Stimulated activated CD8-positive, alpha-beta memory T cell treated with anti-CD3 and anti-CD28 coated beads, Interleukin-4, amount 100 ng/mL, for 24 hours (primary cell): ENCODE results near the gene EMX1.

ENCODE experiments used
- DNase-seq: peaks from one replicate; pipeline ENCODE4 v3.0.0-alpha.2; 2020; ENCODE audit warnings: low read depth

EMX1 gene

DNA sequence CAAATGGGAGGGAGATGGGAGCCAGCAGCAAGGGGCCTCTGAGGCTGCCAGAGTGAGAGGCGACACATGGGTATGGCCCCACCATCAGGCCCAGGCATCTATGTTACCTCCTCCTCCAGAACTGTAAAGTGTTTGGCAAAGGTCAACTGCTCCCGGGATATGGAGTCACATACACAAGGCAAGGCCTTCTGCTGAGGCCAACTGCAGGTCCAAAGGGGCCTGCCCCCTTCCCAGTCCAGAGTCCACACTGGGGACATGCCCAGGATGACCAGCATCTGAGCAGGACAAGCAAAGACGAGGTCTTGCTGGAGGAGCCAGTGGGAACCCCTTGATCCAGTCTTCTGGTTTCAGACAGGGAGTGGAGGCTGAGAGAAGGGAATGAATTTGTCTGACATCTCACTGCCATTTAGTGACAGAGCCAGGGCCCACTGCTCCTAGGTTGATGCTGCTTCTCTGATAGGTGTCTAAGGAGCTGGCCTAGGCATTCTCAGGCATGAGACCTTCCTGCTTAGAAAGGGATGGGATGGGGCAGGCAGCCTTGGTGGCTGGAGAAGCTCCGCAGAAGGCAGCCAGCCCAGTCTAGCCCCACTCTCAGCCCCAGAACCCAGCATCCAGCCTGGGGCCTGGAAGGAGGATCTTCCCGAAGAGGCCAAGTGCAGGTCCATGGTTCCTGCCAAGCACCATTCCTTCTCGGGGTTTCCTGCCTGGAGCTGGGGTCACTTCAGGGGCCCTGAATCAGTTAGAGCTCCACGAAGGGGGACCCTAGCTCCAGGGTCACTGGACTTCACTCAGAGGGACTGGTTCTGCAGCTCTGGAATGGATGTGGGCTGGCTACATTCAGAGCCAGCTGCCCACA lies 26.4 kb downstream of the EMX1 start:
- DNase-seq = no peak

DNA sequence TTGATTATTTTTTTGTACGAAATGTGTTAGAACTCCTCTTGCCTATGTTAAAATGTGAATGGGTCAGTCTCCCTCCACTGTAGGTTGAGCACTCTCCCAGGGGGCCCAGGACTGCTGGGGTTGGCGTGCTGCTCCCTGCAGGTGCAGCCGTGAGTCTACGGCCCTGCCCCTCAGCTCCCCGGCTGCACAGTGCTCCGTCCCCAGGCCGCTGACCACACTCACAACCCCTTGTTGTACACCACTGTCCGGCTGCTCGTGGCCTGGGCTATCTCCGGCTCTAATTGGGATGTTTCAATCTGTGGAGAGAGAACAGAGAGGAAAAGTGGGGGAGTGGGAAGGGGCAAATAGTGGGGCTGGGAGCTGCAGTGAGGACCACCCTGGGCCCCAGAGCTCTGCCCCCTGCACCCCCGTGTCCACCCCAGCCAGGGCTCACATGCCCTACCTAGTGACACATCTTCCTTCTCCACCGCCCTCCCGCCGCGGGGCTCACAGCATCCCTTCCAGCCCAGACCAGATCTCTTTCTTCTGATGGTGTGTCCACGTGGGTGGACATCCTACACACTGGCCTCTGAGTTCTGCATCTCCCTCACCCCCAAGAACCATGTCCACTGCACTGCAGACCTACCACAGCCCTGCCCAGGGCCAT lies 27.6 kb downstream of the EMX1 start:
- DNase-seq = no peak

DNA sequence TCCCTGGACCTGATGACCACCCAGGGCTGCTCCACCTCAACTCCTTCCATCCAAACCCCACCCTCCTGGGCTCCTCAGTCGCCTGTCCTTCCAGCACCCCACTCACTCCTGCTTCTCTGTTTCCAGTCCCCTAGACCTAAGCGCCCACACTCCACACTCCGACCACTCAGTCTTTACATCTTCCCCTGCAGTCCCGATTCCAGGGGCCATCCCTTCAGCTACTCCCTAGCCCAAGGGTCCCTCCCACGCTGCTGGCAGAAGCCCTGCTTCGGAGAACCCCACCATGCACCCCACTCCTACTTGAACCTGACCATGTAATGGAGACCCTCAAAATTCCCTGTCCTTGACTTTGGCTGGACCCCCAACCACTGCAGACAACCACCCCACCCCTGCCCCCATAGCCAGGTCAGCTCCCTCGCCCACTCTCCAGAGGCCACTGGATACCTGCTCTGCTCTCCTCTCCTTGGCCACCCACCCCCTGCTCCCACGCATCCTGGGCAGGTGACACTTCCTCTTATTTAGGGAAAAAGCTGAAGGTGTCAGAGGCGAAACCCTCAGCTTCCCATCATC lies 28.2 kb downstream of the EMX1 start:
- DNase-seq = no peak

DNA sequence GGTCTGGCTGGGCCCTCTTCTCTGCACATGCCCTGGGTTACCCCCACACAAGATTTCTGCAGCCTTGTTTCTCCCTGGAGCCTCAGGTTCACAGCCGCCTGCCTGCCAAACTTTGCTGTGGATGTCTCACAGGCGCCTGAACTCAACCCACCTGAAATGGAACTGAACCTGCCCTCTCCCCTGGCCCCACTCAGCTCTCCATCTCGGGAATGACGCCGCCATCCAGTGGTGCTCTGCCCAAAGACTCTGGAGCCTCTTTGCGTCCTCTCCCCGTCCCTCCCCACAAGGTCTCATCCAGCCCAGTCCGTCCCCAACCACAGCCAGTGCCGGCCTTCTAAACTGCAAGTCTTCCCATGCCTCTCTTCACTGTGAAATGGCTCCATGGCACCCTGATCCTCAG lies 29.1 kb downstream of the EMX1 start:
- DNase-seq = no peak

DNA sequence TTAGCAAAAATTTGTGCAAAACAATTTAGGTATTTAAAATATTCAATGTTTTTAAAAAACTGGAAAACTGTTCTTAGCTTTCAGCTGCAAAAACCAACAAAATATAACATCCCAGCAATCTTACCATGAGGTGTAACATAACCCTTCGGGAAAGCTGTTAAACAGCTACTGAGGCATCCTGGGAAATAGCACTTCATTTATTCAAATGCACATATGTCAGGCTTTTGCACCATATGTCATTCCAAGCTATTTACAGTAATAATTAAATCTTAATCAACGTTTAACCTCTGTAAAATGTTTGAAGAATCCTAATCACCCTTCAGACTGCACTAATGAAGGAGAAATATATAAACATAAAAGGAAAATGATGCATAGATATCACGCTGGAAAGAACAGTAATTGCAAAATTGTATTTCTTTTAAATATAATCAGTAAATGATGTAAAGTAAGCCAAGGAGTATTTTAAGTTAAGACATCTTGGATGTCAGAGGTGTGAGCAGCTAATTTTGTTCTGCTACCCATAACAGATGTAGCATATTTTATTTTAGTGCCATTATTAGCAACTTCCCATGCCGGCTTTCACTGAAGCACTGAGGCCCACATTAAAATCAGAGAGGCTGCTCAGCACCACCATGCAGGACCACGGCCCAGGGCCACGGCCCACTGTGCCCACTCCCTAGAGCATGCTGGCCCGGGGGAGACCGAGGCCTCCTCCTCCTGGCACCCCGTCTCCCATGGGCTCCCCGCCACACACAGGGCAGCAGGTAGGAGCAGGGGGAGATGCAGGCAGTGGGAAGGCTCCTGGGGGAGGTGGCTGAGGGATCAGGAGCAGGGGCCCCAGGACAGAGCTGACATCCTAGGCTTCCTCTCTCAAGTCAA lies 30.9 kb downstream of the EMX1 start:
- DNase-seq = no peak

DNA sequence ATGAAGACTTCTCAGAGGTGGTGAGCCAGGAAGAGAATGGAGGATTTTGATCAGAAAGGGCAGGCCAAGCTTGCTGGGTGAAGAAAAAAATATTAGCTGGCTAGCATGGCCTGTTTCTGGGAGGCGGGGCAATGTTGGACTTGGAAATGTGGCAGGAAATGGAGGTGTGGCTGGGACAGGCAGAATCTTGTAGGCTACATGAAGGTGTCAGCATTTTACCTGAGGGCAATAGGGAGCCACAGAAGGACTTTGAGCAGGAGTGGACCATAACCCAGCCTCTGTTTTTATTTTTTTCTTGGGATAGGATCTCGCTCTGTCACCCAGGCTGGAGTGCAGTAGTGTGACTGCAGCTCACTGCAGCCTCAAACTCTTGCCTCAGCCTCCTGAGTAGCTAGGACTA lies 31.7 kb downstream of the EMX1 start:
- no peak for DNase-seq

DNA sequence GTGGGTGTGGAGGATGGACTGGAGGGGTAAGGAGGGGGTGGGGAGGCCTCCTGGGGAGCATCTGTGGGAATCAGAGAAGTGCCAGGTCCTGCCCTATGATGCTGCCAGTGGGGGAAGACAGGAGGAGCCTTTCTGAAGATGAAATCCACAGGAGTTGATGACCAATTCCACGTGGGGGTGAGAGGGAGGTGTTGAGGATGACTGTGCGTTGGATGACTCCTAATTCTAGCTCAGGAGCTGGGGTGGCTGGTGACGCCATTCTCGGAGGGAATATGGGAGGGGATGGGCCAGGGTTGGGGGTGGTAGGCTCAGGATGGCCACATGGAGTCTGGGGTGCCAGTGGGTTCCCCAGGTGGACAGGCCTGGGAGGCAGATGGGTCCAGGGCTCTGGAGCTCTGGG lies 32.3 kb downstream of the EMX1 start:
- no peak for DNase-seq

DNA sequence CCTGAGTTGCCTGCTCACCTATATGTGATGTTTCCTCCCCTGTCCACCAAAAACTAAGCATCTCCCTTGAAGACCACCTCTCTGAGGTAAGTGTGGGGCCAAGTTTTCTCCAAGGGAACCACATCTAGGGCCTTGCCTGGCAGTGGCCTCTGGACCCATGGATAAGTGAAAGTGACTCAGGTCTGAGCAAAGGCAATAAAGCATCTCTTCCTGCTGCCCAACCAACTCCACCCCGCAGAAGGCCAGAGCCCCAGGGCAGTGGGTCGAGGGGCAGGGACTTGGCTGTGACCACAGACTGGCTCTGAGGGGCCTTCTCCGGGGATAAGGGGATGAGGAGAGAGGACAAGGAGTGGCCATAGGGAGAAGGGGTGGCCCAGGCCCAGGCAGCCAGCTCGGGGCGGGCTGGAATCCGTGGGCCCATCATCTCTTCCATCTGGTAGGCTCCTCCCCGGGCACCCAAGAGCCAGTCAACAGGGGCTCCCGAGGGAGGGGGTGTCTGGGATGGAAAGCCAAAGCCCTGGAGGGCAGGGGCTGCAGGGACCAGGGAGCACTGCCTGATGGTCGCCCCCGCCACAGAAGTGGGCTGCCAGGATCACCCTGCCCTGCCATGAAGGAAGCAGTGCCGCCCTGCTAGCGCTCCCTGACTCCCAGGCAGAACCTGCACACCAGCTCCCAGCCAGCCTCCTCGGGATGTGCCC lies 33.4 kb downstream of the EMX1 start:
- DNase-seq = no peak

DNA sequence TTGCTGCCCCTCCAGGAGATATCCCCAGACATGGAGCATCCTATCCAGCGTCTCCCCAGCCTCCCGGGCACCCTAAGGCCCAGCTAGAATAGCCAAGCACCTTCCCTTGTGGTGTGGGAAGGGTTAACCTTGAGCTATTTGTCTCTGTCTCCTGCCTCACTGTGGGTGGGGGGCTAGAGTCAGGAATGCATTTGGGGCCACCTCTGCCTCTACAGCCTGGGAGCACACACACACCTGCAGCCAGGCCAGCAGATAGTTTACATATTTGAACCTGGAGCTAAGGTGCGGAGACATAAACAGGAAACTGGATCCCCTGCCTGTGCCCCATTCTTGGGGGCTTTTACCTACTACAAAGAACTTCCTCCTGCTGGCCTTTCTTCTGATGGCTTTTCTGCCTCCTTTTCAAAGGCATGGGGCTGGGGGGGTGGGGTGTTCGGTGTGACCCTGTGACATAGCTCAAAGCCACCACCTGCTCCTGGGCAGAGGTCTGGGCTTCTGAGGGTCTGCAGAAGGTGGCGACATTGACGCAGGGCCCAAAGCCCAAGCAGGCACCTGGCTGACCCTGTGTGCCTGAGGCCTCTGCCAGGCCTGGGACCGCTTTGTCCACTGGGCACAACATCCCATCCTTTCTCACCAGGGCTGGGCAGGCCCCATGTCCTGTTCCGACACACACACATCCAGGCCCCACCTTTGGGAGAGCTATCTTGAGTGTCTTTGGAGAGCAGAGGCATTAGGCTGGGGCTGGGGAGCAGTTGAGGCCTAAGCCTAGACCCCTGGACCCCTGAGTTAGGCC lies 34.2 kb downstream of the EMX1 start:
- no peak for DNase-seq

DNA sequence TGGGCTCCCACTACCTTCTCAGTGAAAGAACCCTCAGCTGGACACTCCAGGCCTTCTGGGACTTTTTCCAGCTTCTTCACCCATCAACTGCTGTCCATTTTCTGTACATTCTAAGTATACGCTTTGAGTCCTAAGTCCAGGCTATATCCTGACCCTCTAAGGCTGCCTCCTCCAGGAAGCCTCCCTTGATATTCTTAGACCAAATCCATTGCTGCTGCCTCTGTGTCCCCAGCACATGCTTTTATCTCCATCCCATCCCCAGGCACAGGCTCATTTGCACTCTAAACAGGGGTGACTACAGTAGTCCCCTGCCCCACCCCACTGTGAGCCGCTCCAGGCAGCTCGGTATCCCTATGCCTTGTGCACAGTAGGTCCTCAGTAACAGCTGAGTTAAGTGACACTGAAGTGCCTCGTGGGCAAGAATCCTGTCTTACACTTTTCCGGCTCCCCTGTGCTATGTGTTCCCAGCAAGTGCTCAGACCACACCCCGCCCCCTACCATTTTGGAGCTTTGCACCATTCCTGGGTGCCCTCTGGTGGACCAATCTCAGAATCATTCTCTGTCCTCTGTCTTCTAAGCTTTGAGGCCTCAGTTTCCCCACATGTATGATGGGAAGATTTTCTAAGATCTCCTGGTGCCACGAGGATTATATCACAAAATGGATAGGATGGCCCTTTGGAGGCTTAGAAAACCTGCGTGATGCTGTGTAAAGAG lies 34.9 kb downstream of the EMX1 start:
- no peak for DNase-seq

DNA sequence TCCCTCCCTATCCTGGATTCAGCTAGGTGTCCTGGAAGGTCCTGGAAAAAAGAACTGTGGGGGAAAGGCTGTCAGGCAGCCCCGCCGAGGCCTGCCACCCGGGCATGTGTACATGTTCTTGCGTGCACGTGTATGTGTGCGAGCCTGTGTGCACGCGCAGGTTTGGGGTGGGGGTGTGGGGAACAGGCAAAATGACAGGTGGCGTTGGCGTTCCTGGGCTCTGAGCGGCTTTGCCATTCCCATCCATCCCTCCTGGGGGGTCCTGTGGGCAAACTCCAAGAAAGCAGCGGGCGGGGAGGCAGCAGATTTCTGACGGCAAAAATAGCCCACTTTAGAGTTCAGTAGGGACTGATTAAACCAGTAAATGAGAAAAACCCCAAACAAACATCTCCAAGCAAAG lies 35.6 kb downstream of the EMX1 start:
- no peak for DNase-seq

DNA sequence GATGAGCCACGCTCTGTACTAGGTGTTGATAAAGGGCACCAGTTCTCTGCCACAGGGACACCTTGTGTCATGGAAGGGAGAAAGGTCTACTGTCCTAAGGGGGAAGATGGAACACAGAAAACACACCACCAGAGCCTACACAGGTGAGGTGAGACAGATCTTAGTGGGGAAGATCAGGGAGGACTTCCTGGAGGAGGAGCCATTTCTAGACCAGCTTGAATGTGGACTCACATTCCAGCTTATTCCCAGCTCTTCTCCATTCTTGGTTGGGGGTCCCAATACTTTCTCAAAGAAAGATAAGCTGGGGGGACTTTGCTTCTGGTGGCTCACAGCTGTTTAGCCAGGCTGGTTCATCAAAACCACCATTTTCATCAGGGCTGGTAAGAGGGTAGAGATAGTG lies 36.2 kb downstream of the EMX1 start:
- DNase-seq = no peak

DNA sequence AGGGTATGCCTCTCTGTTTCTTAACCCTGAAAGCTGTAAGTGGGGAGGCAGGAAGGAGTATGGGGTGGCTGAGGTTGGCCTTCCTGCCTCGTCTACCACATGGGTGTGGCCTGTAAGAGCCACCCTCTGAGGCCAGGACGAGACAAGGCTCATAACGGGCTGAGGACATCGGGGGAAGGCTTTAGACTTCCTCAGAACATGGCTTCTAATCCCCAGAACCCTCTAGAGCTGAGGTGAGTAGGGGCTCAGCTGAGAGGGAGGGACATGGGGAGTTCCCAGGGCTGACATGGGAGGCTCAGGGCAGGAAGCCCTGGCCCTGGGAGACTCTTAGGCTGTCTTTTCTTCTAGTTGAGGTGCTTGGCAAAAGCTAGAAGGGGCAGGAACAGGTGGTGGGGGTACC lies 36.7 kb downstream of the EMX1 start:
- DNase-seq = no peak

DNA sequence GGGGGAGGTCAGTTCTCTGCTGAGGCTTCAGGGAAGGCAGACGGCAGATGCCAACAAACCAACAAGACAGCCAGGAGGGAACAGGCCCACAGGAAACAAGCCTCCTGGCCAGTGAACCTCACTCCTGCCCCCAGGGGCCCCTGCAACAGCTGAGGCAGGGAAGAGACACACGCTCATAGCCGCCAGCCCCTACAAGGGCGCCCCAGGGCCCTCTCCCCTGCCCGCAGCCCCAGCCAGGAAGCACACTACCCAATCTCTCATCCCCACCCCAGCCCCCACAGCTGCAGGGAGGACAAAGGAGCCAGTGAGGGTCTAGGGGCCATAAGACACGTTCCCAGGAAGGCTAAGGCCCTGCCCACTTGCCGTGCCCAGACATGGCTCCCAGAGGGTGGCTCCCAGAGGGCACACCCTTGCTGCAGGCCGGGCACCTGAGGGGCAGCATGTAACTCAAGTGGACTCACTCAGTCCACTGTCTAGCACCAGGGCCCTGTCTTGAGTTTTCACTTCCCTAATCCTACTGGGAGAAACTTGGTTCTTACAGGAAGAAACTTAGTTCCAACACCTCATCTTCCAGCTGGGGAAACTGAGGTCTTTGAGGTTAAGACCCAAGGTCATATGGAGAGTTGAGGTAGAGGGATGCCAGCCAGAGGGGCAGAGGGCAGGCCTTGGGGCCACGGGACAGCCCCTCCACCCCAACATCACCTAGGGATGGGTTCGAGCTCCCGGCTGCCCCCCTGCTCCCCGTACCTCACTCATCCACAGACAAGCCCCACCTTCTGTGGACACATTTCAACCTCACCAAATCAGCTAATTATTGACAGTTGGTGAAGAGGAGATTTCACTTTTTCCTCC lies 37.3 kb downstream of the EMX1 start:
- DNase-seq = no peak

DNA sequence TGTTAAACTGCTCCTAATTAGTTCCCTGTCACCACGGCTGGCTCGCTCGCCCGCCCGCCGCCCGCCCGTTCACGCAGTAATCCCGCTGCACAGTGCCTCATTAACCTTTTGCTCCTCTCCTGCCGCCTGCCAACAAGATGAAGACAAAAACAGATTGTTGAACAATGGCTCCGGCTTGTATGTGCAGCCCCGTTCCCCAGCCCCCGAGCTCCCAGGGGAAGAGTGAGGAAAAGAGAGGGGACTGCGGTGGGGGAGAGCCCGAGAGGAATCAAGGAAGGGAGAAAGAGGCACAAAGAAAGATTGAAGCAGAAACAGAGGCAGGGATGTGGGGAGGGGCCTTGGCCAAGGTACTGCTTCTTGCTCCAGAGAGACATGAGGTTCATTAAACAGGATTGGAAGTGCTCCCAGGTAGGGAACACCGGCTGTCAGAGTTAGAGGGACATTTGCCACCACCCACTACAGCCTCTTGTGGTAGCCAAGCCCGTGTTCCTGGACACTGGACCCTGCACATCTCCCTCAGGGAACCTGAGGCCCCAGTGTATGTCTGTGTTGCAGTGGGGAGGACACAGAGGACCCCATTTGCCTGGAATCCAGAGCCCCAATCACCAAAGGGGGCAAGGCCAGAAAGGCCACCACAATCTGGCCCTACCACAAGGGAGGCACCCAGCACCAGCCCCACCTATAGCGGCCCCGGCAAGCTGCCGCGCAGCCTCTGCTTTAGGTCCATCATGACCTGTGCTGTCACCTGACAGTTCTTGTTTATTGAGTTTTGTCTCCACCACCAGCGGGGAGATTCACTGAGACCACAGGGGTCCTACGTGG lies 38.1 kb downstream of the EMX1 start:
- DNase-seq = no peak

DNA sequence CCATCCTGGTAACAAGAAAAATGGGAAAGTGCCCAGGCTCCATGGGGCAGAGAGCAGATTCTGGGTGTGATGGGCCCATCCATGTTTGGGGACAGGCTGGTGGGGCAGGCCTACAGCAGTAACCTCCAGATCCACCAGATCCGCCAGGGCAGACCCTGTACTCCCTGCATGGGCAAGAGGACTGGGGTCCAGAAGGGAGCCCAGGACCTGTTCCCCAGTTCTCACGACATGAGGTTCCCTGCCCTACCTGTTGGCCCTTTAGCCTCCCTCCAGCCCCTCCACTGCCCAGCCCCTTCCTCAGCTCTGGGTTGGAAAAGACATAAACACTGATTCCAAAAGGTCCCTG lies 38.7 kb downstream of the EMX1 start:
- DNase-seq = no peak

DNA sequence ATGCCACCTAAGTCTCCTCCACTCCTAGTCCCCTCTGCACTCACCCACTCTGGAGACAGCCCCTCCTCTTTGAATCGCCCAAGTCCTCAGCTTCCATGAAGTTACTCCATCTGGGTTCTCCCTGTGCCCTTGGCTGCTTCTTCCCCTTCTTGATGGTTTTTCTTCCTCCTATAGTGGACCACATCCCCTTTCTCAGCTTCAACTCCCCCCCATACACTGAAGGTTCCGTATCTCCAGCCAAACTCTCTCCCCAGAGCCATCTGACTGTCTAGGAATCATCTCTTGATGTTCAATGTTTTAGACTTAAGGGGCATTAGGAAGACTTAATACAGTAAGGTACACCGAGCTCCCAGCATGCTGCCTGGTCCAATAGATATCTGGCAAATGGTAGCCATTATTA lies 39.6 kb downstream of the EMX1 start:
- DNase-seq = no peak

DNA sequence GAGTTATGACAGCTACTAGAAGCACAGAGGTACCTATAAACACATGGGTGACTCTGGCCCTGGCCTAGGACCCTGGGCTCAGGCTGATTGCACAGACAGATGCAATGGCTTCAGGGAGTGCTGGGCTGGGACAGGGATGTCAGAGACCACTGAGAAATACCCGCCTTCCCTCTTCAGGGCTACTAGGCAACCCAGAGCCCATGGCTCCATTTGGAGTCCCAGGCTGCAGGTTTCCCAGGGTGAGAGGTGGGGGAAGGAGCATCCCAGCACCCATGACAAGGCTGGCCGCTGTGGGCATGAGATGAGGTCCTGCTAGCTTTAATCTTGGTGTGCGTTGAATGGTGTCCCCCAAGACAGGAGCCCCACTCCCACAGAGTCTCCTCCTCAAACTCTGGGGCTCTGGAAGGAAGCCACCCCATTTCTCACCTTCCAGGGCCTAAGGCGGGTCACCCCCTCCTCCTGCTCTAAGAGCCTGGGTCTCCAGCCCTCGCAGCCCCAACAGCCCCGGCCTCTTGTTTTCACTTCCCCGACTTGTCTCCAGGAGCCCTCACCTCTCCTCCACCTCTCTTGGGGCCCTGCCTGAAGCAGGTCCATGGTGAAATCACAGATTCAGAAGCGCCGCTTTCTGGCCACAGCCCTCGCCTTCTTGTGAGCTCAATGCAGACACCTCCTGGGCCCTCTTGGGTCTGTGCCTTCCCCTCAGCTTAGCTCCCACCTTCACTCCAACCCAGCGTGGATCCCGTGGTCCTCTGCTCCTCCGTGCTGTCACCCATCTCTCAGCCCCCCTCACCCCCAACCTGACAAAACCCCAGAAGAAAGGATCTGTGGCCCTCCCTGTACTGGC lies 41.4 kb downstream of the EMX1 start:
- no peak for DNase-seq
